ENCODE measurements around the gene SLC34A3. TPM values are rescaled to one million over a fixed set of nuclear protein-coding genes. Genes with fewer than 3 reads are reported as not detected.

Gene SLC34A3
- total RNA-seq, 1 donor from 2014 or later = not detected

DNA sequence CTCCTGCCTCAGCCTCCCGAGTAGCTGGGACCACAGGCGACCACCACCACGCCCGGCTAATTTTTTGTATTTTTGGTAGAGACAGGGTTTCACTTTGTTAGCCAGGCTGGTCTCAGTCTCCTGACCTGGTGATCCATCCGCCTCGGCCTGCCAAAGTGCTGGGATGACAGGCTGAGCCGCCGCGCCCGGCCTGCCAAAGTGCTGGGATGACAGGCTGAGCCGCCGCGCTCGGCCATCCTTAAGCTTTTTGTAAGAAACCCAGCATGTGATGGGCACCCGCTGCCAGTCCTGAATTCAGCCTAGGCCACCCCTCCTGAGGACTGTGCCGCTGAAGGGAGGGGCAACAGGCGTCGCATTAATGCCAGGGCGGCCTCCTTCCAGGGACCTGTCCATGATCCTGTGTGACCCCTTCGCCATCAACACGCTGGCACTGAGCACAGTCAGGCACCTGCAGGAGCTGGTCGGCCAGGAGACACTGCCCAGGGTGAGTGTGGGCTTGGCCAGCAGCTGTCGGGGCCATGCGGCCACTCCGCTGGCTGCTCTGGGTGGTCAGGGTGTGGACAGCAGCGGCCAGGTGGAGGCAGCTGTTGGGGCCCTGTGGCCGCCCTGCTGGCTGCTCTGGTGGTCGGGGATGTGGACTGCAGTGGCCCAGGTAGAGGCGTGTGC lies 34.9 kb downstream of the SLC34A3 start:
- TF ChIP-seq, protein P1, sequence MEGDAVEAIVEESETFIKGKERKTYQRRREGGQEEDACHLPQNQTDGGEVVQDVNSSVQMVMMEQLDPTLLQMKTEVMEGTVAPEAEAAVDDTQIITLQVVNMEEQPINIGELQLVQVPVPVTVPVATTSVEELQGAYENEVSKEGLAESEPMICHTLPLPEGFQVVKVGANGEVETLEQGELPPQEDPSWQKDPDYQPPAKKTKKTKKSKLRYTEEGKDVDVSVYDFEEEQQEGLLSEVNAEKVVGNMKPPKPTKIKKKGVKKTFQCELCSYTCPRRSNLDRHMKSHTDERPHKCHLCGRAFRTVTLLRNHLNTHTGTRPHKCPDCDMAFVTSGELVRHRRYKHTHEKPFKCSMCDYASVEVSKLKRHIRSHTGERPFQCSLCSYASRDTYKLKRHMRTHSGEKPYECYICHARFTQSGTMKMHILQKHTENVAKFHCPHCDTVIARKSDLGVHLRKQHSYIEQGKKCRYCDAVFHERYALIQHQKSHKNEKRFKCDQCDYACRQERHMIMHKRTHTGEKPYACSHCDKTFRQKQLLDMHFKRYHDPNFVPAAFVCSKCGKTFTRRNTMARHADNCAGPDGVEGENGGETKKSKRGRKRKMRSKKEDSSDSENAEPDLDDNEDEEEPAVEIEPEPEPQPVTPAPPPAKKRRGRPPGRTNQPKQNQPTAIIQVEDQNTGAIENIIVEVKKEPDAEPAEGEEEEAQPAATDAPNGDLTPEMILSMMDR (IDR thresholded peaks at IDR 0.05) = no peak
- Mint-ChIP-seq H3K36me3 (ENCODE audit: unreplicated experiment) (peaks cover 15% of the 10 kb centered on the region), H3K27me3 (ENCODE audit: unreplicated experiment) (no peaks in the 10 kb centered on the region)

DNA sequence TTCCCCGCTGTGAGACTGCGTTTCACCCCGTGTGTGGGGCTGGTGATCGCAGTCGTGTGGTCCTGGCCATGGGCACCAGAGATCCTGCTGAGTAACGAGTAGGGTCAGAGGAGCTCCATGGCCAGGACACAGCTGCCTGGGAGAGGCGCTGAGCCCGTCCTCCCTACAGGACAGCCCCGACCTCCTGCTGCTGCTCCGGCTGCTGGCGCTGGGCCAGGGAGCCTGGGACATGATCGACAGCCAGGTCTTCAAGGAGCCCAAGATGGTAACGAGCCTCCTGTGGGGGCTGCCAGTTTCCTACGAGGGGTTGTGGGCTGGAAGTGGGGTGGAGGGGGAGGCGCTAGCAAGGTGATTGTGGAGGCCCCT lies 35.4 kb downstream of the SLC34A3 start:
- DNase-seq (ENCODE audit: extremely low spot score, unreplicated experiment) = no peak
- H3K4me1 Mint-ChIP-seq (ENCODE audit: unreplicated experiment) = peaks cover 17% of the 10 kb centered on the region
- peaks cover 15% of the 10 kb centered on the region for H3K36me3 Mint-ChIP-seq (ENCODE audit: unreplicated experiment)
- H3K9me3 Mint-ChIP-seq (ENCODE audit: unreplicated experiment) = no peaks in the 10 kb centered on the region
- H3K4me3 Mint-ChIP-seq (ENCODE audit: unreplicated experiment) = no peak overlapping the region
- TF ChIP-seq, protein P1 (IDR thresholded peaks at IDR 0.05) = no peak
- H3K27me3 Mint-ChIP-seq (ENCODE audit: unreplicated experiment) = no peaks in the 10 kb centered on the region
- H3K27ac Mint-ChIP-seq (ENCODE audit: unreplicated experiment) = no peak overlapping the region

More for the DNA sequence above, 34.9 kb downstream of the SLC34A3 start:
- Mint-ChIP-seq H3K27ac (ENCODE audit: unreplicated experiment) (no peak overlapping the region), H3K4me1 (ENCODE audit: unreplicated experiment) (peaks cover 17% of the 10 kb centered on the region), H3K4me3 (ENCODE audit: unreplicated experiment) (no peak overlapping the region), H3K9me3 (ENCODE audit: unreplicated experiment) (no peaks in the 10 kb centered on the region)
- no peak for DNase-seq (ENCODE audit: extremely low spot score, unreplicated experiment)

DNA sequence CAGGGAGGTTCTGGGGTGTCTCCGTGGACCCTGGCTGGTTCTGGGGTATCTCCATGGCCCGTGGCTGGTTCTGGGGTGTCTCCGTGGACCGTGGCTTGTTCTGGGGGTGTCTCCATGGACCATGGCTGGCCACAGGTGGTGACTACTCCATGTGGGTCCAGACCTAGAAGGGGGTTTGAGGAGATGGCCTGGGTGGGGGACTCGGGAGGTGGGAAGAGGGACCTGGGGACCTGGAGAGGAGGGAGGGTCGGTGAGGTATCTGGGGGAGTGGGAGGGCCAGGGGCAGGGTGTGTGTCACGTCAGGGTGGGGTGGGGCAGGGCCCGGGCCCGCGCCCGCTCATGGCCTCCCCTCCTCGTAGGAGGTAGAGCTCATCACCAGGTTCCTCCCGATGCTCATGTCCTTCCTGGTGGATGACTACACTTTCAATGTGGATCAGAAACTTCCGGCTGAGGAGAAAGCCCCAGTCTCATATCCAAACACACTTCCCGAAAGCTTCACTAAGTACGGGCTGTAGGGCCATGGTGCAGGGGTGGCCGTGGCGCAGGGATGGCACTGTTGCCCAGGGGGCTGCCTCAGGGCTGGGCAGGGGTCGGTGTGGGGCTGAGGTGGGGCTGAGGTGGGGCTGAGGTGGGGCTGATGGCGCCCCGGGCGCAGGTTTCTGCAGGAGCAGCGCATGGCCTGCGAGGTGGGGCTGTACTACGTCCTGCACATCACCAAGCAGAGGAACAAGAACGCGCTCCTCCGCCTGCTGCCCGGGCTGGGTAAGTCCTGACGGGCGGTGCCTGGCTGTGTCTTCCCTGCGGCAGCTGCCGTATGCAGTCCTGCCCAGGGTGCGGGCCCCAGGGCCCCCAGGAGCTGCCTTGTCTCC lies 36.1 kb downstream of the SLC34A3 start:
- Mint-ChIP-seq H3K36me3 (ENCODE audit: unreplicated experiment) (peaks cover 18% of the 10 kb centered on the region), H3K9me3 (ENCODE audit: unreplicated experiment) (no peaks in the 10 kb centered on the region), H3K27ac (ENCODE audit: unreplicated experiment) (no peak overlapping the region), H3K4me3 (ENCODE audit: unreplicated experiment) (no peak overlapping the region), H3K4me1 (ENCODE audit: unreplicated experiment) (peaks cover 13% of the 10 kb centered on the region), H3K27me3 (ENCODE audit: unreplicated experiment) (no peaks in the 10 kb centered on the region)
- DNase-seq (ENCODE audit: extremely low spot score, unreplicated experiment) = no peak
- TF ChIP-seq, protein P1 (IDR thresholded peaks at IDR 0.05) = no peak

GRCh38 chr9:137267933-137268355 lies 37.2 kb downstream of the SLC34A3 start:
- Mint-ChIP-seq H3K27me3 (ENCODE audit: unreplicated experiment) (no peaks in the 10 kb centered on the region), H3K4me3 (ENCODE audit: unreplicated experiment) (no peak overlapping the region), H3K4me1 (ENCODE audit: unreplicated experiment) (peaks cover 10% of the 10 kb centered on the region), H3K27ac (ENCODE audit: unreplicated experiment) (peak overlapping the region; percentile 27), H3K9me3 (ENCODE audit: unreplicated experiment) (no peaks in the 10 kb centered on the region), H3K36me3 (ENCODE audit: unreplicated experiment) (peaks cover 18% of the 10 kb centered on the region)
- TF ChIP-seq, protein P1 (IDR thresholded peaks at IDR 0.05) = no peak
- DNase-seq (ENCODE audit: extremely low spot score, unreplicated experiment) = no peak

All from osteocyte (in vitro differentiated cells).